Keratinocyte (primary cell): ENCODE results near the gene PDZD2. TPM values are rescaled to one million over a fixed set of nuclear protein-coding genes. Genes with fewer than 3 reads are reported as not detected.

Experiments
- DNase-seq: peaks from one replicate; pipeline ENCODE4 v3.0.0-alpha.2; 2011; ENCODE audit warnings: low read depth, missing footprints, low spot score
- FAIRE-seq: peaks from 2 replicates; lab custom pipeline; 2011; peaks lifted over from hg19 to GRCh38; lab: Jason Lieb, UNC
- H2AFZ ChIP-seq: 2 replicates; pipeline ENCODE4 v1.6.0; 2012; ENCODE audit warnings: low read length, control low read depth, inconsistent platforms; ENCODE audit not compliant: control insufficient read depth
- H3K27ac ChIP-seq: 2 replicates; pipeline ENCODE4 v1.5.1; 2011; ENCODE audit warnings: low read length; ENCODE audit not compliant: control insufficient read depth, insufficient read depth
- H3K27me3 ChIP-seq: 3 replicates; pipeline ENCODE4 v1.6.0; 2011; ENCODE audit warnings: low read length; ENCODE audit not compliant: control insufficient read depth, insufficient read depth; ENCODE audit errors: extremely low read depth
- H3K36me3 ChIP-seq, 2 experiments: 2 replicates in 1 of 2; 3 replicates in 1 of 2; pipeline ENCODE4 v1.5.1; 2011; ENCODE audit warnings: low read length in 2 of 2, mild to moderate bottlenecking in 1 of 2; ENCODE audit not compliant: control insufficient read depth in 2 of 2, insufficient read depth in 2 of 2; ENCODE audit errors: extremely low read depth in 1 of 2
- H3K4me1 ChIP-seq: 3 replicates; pipeline ENCODE4 v1.5.1; 2011; ENCODE audit warnings: low read length; ENCODE audit not compliant: control insufficient read depth, insufficient read depth; ENCODE audit errors: extremely low read depth
- H3K4me2 ChIP-seq: 3 replicates; pipeline ENCODE4 v1.6.0; 2011; ENCODE audit warnings: low read depth, low read length; ENCODE audit not compliant: control insufficient read depth, insufficient read depth; ENCODE audit errors: extremely low read depth
- H3K4me3 ChIP-seq, 3 experiments: fragments of 200-600 bp in 1 of 3; sonication (generic) in 1 of 3; 2 replicates in 2 of 3; 3 replicates in 1 of 3; pipeline ENCODE4 v1.5.1; 2011 to 2016; ENCODE audit warnings: low read length in 3 of 3, mild to moderate bottlenecking in 3 of 3, control low read depth in 2 of 3, inconsistent platforms in 1 of 3, low read depth in 1 of 3, mixed read lengths in 1 of 3, mixed run types in 1 of 3, moderate library complexity in 1 of 3; ENCODE audit not compliant: control insufficient read depth in 2 of 3, insufficient read depth in 2 of 3; ENCODE audit errors: extremely low read depth in 1 of 3
- H3K79me2 ChIP-seq: 2 replicates; pipeline ENCODE4 v1.6.0; 2012; ENCODE audit warnings: low read length; ENCODE audit not compliant: control insufficient read depth, insufficient read depth
- H3K9ac ChIP-seq: 3 replicates; pipeline ENCODE4 v1.6.0; 2011; ENCODE audit warnings: low read length; ENCODE audit not compliant: control insufficient read depth, insufficient read depth; ENCODE audit errors: extremely low read depth
- H3K9me1 ChIP-seq: 3 replicates; pipeline ENCODE4 v1.6.0; 2011; ENCODE audit warnings: low read length; ENCODE audit not compliant: control insufficient read depth, insufficient read depth; ENCODE audit errors: extremely low read depth
- H3K9me3 ChIP-seq: 2 replicates; pipeline ENCODE4 v1.5.1; 2012; ENCODE audit warnings: low read depth, low read length; ENCODE audit not compliant: control insufficient read depth
- H4K20me1 ChIP-seq: 3 replicates; pipeline ENCODE4 v1.6.0; 2011; ENCODE audit warnings: low read length; ENCODE audit not compliant: control insufficient read depth, insufficient read depth; ENCODE audit errors: extremely low read depth
- CTCF ChIP-seq, 3 experiments: IDR thresholded peaks in 1 of 3; conservative IDR thresholded peaks in 1 of 3; optimal IDR thresholded peaks in 1 of 3; 2 replicates in 2 of 3; 3 replicates in 1 of 3; pipeline versions ENCODE3 to v1.5.1; 2011; ENCODE audit warnings: low read length in 3 of 3, mild to moderate bottlenecking in 3 of 3, moderate library complexity in 2 of 3, control low read depth in 1 of 3, inconsistent platforms in 1 of 3; ENCODE audit not compliant: insufficient read depth in 2 of 3; ENCODE audit errors: extremely low read depth in 1 of 3
- EZH2 ChIP-seq: IDR thresholded peaks from one replicate; pipeline ENCODE4 v1.6.1; 2012; ENCODE audit warnings: inconsistent platforms, mild to moderate bottlenecking, low read length, moderate library complexity
- dilution Hi-C: fragments of 300-500 bp; cut with MboI; formaldehyde crosslinking; loops from one replicate; pipeline ENCODE4 v1.7.0; 2020; ENCODE audit warnings: low sequenced_read_pairs; ENCODE audit not compliant: extremely low pct_ligation_motif_present
- polyA plus RNA-seq, 5 experiments: library from polyadenylated mRNA; depleted of rRNA in 3 of 5; stranded (reverse) in 3 of 5; stranded (forward) in 1 of 5; unstranded in 1 of 5; fragments of >200 nt; gene quantifications; 1 replicate in 1 of 5; 2 replicates in 3 of 5; 3 replicates in 1 of 5; pipeline versions ENCODE4 v1.2.1 to v1.2.3, GENCODE V29; 2011 to 2012; ENCODE audit warnings: missing spikeins in 2 of 5, low read depth in 1 of 5, low replicate concordance in 1 of 5

The PDZD2 gene
- polyA plus RNA-seq, 1 donor (not counting 4 experiments of a cell fraction or from before 2014, with no cell fraction given) = 7.3 TPM

DNA sequence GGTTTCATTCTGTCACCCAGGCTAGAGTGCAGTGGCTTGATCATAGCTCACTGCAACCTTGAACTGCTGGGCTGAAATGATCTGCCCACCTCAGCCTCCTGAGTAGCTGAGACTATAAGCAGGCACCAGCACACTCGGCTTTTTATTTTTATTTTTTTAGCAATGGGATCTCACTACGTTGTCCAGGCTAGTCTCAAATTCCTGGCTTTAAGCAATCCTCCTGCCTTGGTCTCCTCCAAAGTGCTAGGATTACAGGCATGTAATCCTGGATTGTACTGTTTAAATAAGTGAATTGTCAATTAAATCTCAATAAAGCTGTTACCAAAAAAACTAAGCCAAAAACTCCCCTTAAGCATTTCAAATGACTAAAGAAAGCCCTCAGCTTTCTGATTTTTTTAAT, 516.3 kb downstream of the PDZD2 start:
- Histone ChIP-seq H3K79me2 (peaks cover 96% of the 10 kb centered on the region), H4K20me1 (peaks cover 15% of the 10 kb centered on the region), H3K4me3 (no peak overlapping the region), H3K27ac (no peak overlapping the region), H3K9ac (no peak overlapping the region), H3K36me3 (peaks cover 0 to 7% of the 10 kb centered on the region in 2 experiments), H3K4me2 (no peak overlapping the region), H3K9me3 (no peaks in the 10 kb centered on the region), H3K4me1 (no peaks in the 10 kb centered on the region), H2AFZ (no peak overlapping the region), H3K9me1 (no peaks in the 10 kb centered on the region), H3K27me3 (no peaks in the 10 kb centered on the region)
- dilution Hi-C loops = no loop called here
- TF ChIP-seq CTCF (optimal IDR thresholded peaks at IDR 0.05 in 1 of 3, IDR thresholded peaks at IDR 0.05 in 1 of 3, conservative IDR thresholded peaks at IDR 0.05 in 1 of 3; ENCODE audit: extremely low read depth in 1 of 3, insufficient read depth in 2 of 3, low read length in 3 of 3) = no peak
- no peak for DNase-seq
- no peak for FAIRE-seq

DNA sequence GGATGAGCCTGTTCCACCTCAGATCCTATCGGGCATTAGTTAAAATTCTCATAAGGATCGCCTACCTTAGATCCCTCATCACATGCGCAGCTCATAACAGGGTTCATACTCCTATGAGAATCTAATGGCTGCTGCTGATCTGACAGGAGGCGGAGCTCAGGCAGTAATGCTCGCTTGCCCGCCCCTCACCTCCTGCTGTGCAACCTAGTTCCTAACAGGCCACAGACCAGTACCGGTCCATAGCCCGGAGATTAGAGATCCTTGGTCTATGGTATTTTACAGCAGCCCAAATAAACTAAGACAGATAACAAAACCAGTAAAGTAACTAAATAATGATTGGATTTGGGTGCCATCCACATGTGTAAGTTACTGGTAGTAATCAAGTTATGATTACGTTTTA, 517.7 kb downstream of the PDZD2 start:
- DNase-seq (no peak), FAIRE-seq (no peak)
- Histone ChIP-seq H3K9ac (no peak overlapping the region), H3K4me1 (no peaks in the 10 kb centered on the region), H3K27me3 (no peaks in the 10 kb centered on the region), H3K9me3 (no peaks in the 10 kb centered on the region), H3K79me2 (peaks cover 95% of the 10 kb centered on the region), H2AFZ (no peak overlapping the region), H3K9me1 (no peaks in the 10 kb centered on the region), H4K20me1 (peaks cover 15% of the 10 kb centered on the region), H3K4me3 (no peak overlapping the region), H3K36me3 (peaks cover 0 to 7% of the 10 kb centered on the region in 2 experiments), H3K27ac (no peak overlapping the region), H3K4me2 (no peak overlapping the region)
- no peak for TF ChIP-seq CTCF (optimal IDR thresholded peaks at IDR 0.05 in 1 of 3, IDR thresholded peaks at IDR 0.05 in 1 of 3, conservative IDR thresholded peaks at IDR 0.05 in 1 of 3; ENCODE audit: extremely low read depth in 1 of 3, insufficient read depth in 2 of 3, low read length in 3 of 3)
- TF ChIP-seq EZH2 = no peak
- dilution Hi-C loops = no loop called here
